ENCODE data around the gene GCK. TPM values are rescaled to one million over a fixed set of nuclear protein-coding genes. Genes with fewer than 3 reads are reported as not detected.

The GCK gene
- total and polyA plus RNA-seq, 11 donors: 0.54 to 5.7 (median 1.9) TPM

GRCh38 chr7:44156453-44157010, 32.7 kb downstream of the GCK start:
- TF ChIP-seq POLR2A (IDR thresholded peaks at IDR 0.05) (no peak), CTCF (IDR thresholded peaks at IDR 0.05) (no peak)
- 76 to 86% (median 78%) methylated on average over 1 to 4 of the region's 4 CpGs for whole genome bisulfite sequencing, 4 donors
- no peaks in the 10 kb centered on the region for H3K9me3 ChIP-seq
- no peak overlapping the region for H3K27ac ChIP-seq
- H3K27me3 ChIP-seq: no peaks in the 10 kb centered on the region
- no peak overlapping the region for H3K4me3 ChIP-seq
- no peak for DNase-seq
- H3K4me1 ChIP-seq: peaks cover 0 to 11% (median 0%) of the 10 kb centered on the region in 12 donors
- intact Hi-C loops (cut with DNase I): no loop called here
- no peaks in the 10 kb centered on the region for H3K36me3 ChIP-seq
- ATAC-seq: no peak

- H3K4me1 ChIP-seq: peaks cover 0 to 11% (median 0%) of the 10 kb centered on the region in 12 donors
- no peak for ATAC-seq
- 75 to 87% (median 83%) methylated on average over 6 to 8 of the region's 8 CpGs for WGBS, 4 donors
These were observed 33.8 kb downstream of the GCK start for GRCh38 chr7:44155191-44156185.

GRCh38 chr7:44154703-44155102, 34.5 kb downstream of the GCK start:
- TF ChIP-seq CTCF (IDR thresholded peaks at IDR 0.05) (no peak), POLR2A (IDR thresholded peaks at IDR 0.05) (no peak)
- Histone ChIP-seq H3K36me3 (no peaks in the 10 kb centered on the region), H3K9me3 (no peaks in the 10 kb centered on the region), H3K4me1 (peaks cover 0 to 7% (median 0%) of the 10 kb centered on the region in 12 donors), H3K27ac (no peak overlapping the region), H3K4me3 (no peak overlapping the region), H3K27me3 (no peaks in the 10 kb centered on the region)
- ATAC-seq: no peak
- 69 to 84% (median 82%) methylated on average over 3 of the region's 3 CpGs for WGBS, 4 donors
- DNase-seq: no peak
- intact Hi-C loops (cut with DNase I): loop anchor here in 1 of 10 donors (5.0 kb wide), 1 partner anchor 38 kb away; no protein-coding TSS in a partner anchor

More at GRCh38 chr7:44155191-44156185, 33.8 kb downstream of the GCK start:
- no peak for TF ChIP-seq POLR2A (IDR thresholded peaks at IDR 0.05)
- no peak for TF ChIP-seq CTCF (IDR thresholded peaks at IDR 0.05)
- no peak for DNase-seq
- Histone ChIP-seq H3K9me3 (no peaks in the 10 kb centered on the region), H3K36me3 (no peaks in the 10 kb centered on the region), H3K4me3 (no peak overlapping the region), H3K27me3 (no peaks in the 10 kb centered on the region), H3K27ac (no peak overlapping the region)
- intact Hi-C loops (cut with DNase I): no loop called here

- TF ChIP-seq CTCF (IDR thresholded peaks at IDR 0.05): no peak
- no peak for TF ChIP-seq POLR2A (IDR thresholded peaks at IDR 0.05)
- DNase-seq: no peak
- no peaks in the 10 kb centered on the region for H3K4me1 ChIP-seq
- 85 to 90% (median 86%) methylated on average over 5 of the region's 5 CpGs for WGBS, 4 donors
- no peak for ATAC-seq
- H3K27ac ChIP-seq: no peak overlapping the region
- no peaks in the 10 kb centered on the region for H3K36me3 ChIP-seq
- intact Hi-C loops (cut with DNase I): loop anchor here in 1 of 10 donors (5.0 kb wide), 1 partner anchor 38 kb away; no protein-coding TSS in a partner anchor
- no peak overlapping the region for H3K4me3 ChIP-seq
- no peaks in the 10 kb centered on the region for H3K27me3 ChIP-seq
- H3K9me3 ChIP-seq: no peaks in the 10 kb centered on the region
These were observed 35.3 kb downstream of the GCK start for GRCh38 chr7:44153948-44154335.

Measured in heart left ventricle (tissue), 16 donors.